Fibroblast of upper back skin (primary cell): Measurements from ENCODE around the gene USP48.
"Not testable (repeated sequence)": the region's sequence is repeated elsewhere in the genome, so short reads cannot be mapped to it uniquely, and the experiment has no call there.

Source experiments
- DNase-seq: peaks from one replicate; pipeline ENCODE4 v3.0.0-alpha.2; 2013

Gene USP48

GRCh38 chr1:21633992-21634805 is 148.8 kb downstream of the USP48 start:
- no peak for DNase-seq

GRCh38 chr1:21633141-21633755 is 149.7 kb downstream of the USP48 start:
- DNase-seq = no peak

GRCh38 chr1:21631944-21632887 is 150.7 kb downstream of the USP48 start:
- no peak for DNase-seq

- not testable (repeated sequence) for DNase-seq
Observed at GRCh38 chr1:21631590-21631943, 151.4 kb downstream of the USP48 start.

- DNase-seq = no peak
Observed at GRCh38 chr1:21630571-21631343, 152.2 kb downstream of the USP48 start.

GRCh38 chr1:21629971-21630370 is 153.0 kb downstream of the USP48 start:
- no peak for DNase-seq

- DNase-seq = no peak
Observed at GRCh38 chr1:21628798-21629393, 154.1 kb downstream of the USP48 start.
